NCI-H748 treated with DMSO at 0.1 percent for 48 hours (cell line): ENCODE results near the gene MMP13.
"Not testable (repeated sequence)": the region's sequence is repeated elsewhere in the genome, so short reads cannot be mapped to it uniquely, and the experiment has no call there.

Source experiments
- DNase-seq: peaks from one replicate; lab custom pipeline; 2025; lab: John Stamatoyannopoulos, UW

The MMP13 gene

DNA sequence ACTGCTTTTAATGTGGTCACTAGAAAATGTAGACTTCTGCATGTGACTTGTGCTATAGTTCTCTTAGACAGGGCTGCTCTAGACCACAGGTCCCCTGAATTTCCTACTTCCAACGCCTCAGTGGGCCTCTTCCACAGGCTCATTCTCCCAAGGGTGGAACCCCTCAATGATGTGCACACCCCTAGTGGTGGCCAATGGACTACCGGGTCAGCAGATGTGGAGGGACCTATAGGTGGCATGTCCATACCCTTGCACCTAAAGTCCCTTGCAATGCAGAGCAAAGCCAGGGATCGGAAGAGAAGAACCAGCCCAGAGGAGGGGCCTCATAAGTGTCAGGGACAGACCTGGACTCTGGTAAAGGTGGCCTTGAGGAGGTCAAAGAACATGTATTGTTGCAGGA lies 20.0 kb downstream of the MMP13 start:
- DNase-seq = no peak

DNA sequence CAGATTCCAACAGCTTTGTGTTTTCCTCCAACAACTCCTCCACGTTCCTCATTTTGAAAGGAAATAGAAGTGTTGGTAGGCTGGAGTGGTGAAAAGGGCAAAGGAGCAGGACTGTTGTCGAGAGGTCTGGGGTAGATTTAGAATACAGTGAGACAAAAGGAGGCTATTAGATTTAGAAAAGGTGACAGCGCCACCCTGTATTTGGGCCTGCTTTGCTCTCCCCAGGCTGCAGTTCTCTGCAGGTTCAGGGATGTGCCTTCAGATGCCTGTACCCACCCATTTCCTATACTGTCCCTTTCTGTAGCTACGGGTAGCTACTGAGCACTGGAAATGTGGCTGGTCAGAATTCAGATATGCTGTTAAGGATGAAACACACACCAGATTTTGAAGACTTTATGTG lies 20.8 kb downstream of the MMP13 start:
- no peak for DNase-seq

DNA sequence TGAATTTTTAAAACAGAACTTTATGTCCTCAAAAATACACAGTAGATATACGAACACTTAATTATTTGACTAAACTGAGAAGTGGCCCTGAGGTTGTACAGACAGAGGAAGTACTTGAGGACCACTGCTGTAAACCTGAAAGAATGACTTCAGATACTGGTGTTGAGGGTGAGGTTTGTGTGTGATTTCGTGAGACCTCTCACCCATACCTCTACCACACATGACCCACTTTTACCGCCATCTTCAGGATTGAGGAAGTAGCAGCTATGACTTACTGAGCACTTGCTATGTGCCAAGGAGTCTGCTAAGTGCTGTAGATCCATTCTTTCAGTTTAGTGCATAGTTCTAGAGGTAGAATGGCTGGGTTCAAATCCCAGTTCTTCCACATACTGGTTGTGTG lies 21.9 kb downstream of the MMP13 start:
- no peak for DNase-seq

DNA sequence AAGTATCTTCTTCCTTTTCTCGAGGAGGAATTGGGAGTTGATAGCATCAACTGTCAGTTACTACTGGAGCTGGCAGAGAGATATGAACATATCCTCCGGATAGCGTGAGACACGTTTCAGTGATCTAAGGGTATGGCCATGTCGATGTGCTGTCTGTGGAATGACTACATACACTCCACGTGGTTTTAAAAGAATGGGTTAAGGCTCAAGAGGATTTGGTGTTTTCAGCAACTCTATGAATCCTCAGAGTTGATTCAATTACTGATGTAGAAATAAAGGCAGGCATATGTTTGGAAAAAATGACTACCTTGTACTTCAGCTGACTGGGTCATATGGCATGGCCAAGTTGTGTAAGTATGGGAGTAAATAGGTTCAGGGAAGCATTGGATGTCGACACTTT lies 22.9 kb downstream of the MMP13 start:
- DNase-seq = no peak

DNA sequence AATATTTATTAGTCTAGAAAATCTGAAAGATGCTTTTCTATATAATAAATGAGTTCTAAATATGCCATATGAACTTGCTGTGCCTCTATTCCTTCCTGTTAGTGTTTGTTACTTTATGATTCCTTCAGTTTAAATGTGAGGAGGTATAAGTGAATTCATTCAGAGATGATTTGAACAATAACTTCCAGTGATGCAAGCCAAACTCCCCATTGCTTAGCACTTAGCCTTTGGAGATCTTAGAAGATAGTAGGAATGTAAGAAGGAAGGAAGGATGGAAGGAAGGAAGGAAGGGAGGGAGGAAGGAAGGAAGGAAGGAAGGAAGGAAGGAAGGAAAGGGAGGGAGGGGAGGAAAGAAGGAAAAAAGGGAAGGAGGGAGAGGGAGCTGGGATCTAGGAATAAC lies 25.1 kb downstream of the MMP13 start:
- no peak for DNase-seq

DNA sequence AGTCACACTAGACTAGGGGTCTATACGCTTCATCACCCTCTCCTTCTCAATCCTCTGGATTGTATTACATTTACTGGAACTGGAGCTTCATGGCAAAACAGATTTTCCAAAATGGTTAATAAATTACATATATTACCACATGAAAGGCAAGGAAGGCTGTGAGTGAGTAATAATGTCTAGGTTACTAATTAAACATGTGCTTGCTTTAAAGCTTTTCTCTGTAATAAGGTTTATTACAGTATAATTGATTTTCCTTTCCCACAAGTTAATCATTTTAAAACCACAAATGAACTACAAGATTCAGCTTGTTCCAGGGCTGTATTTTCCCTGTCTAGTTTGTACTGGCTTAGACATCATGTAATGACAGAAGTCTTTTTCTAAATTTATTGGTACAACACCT lies 25.6 kb downstream of the MMP13 start:
- no peak for DNase-seq

DNA sequence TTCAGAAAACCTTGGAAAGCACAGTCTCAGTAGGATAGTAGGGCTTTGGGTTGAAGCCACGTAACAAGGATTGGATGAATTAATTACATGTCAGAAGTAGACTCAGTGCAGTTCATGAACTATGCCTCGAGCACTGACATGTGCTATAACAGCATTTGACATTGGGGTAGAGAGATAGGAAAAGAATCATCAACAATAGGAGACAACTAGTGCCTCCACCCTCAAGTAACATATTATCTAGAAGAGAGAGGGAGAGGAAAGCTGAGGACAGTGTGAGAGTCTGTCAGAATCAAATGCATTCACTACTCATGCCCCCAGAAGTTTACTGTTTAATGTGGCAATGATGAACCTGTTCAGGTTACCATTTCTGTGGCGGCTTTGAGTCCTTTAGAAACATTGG lies 26.4 kb downstream of the MMP13 start:
- no peak for DNase-seq

DNA sequence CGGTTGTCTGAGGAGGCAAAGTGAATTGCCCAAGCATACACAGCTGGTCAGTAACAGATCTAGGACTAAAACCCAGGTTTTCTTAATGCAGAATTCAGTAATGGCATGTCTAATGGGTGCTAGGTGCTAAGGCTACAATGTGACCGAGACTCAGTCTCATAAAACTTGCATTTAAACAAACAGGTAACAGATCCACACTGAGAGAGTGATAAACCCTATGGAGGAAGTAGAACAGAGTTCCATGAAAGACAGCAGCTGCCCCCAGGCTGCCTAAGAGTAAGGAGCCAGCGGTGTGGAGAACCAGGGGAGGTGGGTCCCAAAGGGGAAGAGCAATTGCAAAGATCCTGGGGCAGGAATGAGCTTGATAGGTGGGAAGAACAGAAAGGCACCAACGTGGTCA lies 27.3 kb downstream of the MMP13 start:
- no peak for DNase-seq

DNA sequence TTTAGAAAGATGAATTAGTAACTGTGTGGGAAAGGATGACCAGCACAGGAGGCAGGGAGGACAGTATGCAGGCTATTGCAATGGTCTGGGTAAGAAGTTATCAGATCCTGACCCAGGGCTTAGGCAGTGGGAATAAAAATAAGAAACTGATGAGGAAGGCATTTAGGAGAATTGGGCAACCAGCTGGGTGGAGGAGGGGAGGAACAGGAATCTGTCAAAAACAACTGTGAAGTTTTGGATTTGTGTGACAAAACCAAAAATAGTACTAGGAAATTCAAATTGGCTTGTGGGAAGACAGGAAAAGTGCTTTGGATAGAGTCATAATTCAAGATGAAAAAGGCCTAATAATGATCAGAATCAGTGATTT lies 27.9 kb downstream of the MMP13 start:
- DNase-seq = no peak

DNA sequence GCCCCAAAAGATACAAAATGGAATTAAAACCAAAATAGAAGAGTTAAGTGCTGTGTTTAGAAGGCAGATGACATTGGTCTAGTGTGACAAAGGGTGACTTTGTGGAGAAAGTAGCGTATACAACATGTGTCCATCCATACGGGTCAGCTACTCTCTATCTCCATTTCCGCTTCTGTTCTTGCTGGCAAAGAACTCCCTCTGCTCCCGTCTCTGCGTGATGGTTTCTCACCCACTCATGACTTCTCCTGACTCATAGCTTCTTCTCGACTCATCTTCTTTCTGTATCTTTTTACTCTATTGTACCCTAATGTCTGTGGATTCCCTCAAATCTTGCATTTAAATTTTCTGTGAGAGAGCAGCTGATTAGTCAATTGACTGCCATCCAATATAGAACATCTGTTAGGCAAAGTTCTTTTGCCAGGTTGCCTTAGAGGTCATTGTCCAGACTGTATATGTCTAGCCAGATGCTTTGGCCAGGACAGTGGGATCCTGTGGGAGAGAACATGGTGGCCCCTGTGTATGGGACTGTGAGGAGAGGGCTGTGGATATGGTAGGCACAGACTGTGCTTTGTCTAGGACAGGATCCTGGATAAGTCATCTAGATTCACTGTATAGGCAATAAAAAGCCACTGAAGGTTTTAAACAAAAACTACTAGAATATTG lies 28.4 kb downstream of the MMP13 start:
- DNase-seq = no peak

DNA sequence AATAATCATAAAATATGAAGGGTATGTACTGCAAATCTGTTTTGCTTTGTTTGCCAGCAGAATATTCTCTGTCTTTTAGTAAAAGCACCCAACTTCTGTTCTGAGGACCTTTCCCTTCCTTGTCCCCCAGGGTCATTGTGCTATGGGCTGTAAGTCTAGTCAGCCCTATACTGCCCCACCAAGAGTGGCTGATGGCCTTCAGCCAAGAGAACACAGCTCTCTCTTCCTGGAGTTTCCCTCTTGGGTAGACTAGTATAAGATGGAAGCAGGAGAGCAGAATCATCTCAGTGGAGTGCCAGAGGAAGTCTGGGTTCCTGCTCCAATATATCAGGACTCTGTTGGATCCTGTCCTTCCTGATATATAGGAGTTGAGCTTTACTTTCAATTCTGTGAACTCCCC lies 29.0 kb downstream of the MMP13 start:
- DNase-seq = no peak

DNA sequence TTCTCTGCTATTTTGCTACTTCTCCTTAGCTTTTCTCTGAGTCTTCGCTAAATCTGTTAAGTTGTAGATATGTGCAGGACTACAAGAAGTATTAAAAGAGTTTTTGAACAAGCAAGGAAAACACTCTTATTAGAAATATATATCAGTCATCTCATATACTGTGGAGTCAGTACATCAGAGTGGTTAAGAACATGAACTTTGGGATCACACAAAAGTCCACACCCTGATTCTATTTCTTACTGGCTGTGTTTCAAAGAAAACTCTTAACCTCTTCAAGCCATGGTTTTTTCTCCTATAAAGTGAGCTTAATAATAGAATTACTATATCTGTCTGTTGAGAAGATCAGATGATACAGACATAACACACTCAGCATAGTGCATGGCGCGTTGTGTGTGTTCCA lies 29.5 kb downstream of the MMP13 start:
- no peak for DNase-seq

DNA sequence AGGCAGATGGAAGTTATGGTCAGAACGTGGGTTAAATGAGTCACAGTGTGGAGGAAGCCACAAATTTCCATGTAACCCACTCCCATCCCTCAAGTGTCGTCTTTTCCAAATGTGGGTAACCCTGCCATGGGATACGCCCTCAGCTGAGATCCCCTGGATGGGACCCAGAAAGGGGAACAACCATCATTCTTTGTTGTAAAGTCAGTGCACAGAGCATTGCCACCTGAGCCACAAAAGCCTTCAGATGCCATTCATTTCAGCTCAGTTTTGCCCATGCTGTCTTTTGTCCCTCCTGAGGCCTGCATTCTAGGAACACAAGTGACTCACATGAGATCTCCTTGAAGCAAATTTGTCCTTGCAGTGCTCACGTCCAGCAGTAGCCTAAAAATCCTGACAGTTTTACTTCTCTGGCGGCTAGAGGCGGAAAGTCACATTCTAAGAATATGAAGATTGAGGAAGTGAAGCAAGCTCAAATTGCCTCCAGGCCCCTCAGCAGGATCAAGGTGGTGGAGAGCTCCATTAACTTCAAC lies 30.6 kb downstream of the MMP13 start:
- DNase-seq = no peak

DNA sequence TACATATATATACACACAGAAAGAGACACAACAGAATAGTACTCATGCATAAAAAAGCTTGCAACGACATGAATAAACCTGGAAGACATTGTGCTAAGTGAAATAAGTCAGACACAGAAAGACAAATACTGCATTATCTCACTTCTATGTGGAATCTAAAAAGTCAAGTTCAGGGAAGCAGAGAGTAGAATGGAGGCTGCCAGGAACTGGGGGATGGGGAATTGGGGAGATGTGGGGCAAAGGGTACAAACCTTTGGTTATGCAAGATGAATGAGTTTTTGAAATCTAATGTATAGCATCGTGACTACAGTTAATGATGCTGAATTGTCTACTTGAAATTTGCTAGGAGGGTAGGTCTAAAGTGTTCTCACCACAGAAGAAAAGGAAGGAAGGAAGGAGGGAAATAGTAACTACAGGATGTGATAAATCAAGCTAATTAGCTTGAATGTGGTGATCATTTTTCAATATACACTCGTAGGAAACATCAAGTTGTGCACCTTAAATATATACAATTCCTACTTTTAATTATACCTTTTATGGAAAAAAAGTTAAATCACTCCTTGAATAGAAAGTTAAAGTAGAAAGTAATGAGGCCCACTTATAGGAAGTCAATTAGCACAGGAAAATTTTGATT lies 33.8 kb downstream of the MMP13 start:
- DNase-seq = no peak

DNA sequence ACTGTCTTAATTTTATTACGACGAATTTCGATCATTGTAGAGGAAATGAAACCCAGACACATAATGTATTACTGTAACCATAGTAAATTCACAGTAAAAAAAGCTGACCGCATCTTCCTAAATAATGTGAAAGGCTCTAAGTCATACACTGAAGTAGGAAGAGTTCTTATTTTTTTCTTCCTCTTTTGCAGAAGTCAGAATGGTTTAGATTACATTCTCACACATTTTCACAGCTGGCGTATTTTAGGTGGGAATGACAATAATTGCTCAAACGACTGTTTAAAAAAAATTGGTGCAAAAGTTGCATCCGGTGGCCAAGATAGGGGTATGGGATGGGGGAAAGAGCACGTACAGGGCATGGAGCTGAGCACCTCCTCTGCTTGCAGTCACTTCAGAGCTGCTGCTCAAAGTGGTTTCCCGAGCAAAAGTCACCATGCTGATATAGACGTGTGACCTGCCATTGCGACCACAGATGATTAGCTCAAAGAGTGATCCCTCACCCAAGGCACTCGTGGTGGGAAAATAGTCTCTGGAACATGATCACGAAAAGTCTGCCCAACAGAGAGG lies 35.3 kb downstream of the MMP13 start:
- no peak for DNase-seq

DNA sequence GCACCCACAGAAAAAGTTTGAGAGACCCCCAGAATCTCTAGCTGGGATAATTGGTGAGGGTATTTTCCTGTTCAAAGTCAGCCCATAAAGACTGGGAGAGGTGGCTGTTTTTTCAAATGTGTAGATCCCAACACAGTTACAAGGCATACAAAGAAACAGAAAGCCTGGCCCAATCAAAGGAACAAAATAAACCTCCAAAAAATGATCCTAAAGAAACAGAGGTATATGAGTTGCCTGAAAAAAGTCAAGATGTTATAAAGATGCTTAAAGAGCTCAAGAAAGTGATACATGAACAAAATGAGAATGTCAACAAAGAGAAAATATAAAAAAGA lies 40.5 kb downstream of the MMP13 start:
- no peak for DNase-seq

DNA sequence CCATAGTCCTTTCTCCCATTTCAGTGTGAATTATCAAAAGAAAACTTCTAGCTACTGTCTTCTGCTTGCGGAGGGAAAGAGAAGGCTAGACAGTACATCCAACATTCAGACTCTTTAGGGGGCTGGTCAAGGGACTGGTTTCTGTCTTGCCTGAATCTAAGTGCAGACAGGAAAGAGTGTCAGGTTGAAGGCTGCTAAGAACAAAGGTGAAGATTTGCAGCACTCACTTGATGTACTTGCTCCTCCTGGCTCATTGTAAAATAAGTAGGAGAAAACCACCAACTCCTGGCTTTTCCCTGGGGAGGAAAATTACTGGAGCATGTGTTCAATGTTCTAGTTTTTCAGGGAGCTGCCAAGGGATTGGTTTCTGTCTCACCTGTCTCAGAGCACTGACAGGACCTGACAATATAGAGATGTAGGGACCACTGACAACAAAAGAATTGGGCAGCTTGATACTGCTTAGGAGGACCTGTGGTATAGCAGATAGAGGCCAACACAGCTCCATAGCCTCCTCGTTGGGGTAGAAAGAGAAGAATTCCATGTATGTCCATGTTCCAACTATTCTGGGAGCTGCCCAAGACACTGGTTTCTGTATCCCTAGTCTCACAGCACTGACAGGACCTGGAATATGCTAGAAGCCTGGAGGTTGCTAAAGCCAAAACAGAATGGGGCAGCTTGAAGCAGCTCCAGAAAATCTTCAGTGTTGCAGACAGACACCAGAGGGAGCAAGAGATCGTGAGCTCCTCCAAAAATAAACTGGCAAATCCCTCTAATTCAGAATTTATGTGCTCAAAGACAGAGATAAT lies 41.1 kb downstream of the MMP13 start:
- DNase-seq = no peak

DNA sequence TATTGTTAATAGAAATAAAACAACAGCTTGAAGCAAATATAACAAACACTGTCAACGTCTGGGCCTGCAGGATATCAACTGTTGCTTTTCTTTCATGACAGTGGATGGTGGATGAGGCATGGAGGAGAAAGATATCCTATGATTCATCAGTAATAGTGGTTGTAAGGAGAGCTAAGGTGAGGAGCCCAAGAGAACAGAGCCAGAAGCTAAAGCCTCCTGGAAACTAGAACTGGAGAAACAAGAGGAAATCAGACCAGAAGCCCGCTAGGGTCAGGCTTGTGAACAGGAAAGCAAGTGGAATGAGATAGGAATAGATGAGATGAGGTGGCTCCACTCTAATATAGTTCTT lies 43.1 kb downstream of the MMP13 start:
- no peak for DNase-seq

DNA sequence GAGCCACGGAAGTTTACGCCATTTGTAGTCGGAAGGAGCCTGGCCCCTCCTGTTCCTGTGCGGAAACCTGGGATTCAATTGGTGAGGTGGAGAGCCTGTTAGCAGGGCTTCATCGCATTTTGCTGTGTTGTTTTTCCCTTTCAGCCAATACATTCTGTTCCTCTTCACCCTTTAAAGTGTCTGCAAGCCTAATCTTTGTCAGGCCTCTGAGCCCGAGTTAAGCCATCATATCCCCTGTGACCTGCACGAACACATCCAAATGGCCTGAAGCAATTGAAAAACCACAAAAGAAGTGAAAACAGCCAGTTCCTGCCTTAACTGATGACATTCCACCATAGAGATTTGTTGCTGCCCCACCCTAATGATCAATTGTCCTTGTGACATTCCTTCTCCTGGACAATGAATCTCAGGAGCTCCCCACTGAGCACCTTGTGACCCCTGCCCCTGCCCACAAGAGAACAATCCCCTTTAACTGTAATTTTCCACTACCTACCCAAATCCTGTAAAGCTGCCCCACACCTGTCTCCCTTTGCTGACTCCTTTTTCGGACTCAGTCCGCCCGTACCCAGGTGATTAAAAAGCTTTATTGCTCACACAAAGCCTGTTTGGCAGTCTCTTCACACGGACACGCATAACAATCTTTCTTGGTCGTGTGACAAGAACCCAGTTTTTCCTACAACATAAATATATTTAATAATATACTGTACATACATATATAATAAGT lies 43.6 kb downstream of the MMP13 start:
- DNase-seq = no peak

DNA sequence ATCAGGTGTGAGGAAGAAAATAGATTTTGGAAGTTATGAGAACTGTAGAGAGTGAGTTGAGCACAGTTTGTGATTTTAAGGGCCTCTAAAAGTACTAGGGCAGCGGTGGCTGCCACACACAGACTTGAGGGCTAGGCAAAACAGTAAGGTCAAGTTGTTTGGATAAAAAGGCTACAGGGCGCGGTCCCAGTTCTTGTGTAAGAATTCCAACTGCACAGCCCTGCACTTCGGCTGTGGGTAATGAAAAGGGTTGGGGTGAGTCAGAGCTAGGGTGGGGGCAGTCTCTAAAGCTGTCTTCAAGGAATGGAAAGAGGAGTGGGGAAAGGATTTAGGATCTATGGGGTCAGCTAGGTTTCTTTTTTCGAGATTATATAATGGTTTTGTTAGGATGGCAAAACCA lies 49.7 kb downstream of the MMP13 start:
- DNase-seq = not testable (repeated sequence)

DNA sequence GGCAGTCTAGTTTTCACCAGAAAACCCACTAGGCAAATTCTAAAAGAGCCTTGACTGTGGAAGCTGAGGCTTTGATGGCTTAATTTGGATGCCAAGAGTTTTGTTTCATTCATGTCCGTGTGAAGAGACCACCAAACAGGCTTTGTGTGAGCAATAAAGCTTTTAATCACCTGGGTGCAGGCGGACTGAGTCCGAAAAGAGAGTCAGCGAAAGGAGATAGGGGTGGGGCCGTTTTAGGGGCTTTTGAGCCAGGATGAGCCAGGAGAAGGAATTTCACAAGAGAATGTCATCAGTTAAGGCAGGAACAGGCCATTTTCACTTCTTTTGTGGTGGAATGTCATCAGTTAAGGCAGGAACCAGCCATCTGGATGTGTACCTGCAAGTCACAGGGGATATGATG lies 51.6 kb downstream of the MMP13 start:
- DNase-seq = not testable (repeated sequence)

DNA sequence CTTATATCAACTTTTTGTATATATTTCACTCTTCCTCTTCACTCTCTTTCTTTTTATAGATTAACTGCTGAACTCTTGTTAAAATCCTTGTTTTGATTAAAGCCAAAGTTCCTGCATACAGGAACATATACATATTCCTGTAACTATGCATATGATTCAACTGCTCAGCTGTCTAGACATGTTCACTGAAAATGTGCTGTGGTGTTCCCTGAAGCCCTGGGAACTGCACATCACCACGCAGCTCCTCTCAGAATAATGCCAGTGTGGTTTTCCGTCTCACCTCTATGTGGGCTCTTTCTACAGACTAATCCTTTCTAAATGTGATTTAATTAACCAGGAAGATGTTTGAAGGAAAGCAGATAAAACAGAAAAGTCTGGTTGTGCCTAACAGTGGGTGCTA lies 55.2 kb downstream of the MMP13 start:
- DNase-seq = no peak
